Lung (tissue), 12 donors: ENCODE measurements around the gene GLP2R. TPM values are rescaled to one million over a fixed set of nuclear protein-coding genes. Genes with fewer than 3 reads are reported as not detected.

Source experiments
- ATAC-seq: fragments of 200-7000 bp; cut with Tn5 transposase; one replicate; pipeline ENCODE4 v1.9.1; 2020; ENCODE audit warnings: moderate number of reproducible peaks; ENCODE audit not compliant: insufficient read depth, low FRiP score
- DNase-seq, 3 donors: peaks; one replicate each; pipeline ENCODE4 v3.0.0-alpha.2; 2013 to 2017
- H3K27ac ChIP-seq, 2 donors: one replicate each; pipeline ENCODE4 v1.5.1; 2013; ENCODE audit warnings: mild to moderate bottlenecking in 2 of 2, moderate library complexity in 2 of 2, control low read depth in 1 of 2, inconsistent platforms in 1 of 2, low read depth in 1 of 2, low read length in 1 of 2
- H3K27me3 ChIP-seq, 3 donors: one replicate each; pipeline ENCODE4 v1.5.1; 2013; ENCODE audit warnings: low read length in 2 of 3; ENCODE audit not compliant: control insufficient read depth in 3 of 3, insufficient read depth in 3 of 3
- H3K36me3 ChIP-seq, 4 donors: one replicate each; pipeline ENCODE4 v1.5.1; 2013; ENCODE audit warnings: low read length in 4 of 4, mild to moderate bottlenecking in 1 of 4, moderate library complexity in 1 of 4; ENCODE audit not compliant: control insufficient read depth in 4 of 4, insufficient read depth in 4 of 4
- H3K4me1 ChIP-seq, 5 donors: one replicate each; pipeline ENCODE4 v1.5.1; 2013; ENCODE audit warnings: low read length in 5 of 5, mild to moderate bottlenecking in 2 of 5, moderate library complexity in 1 of 5; ENCODE audit not compliant: control insufficient read depth in 5 of 5, insufficient read depth in 5 of 5
- H3K4me3 ChIP-seq: one replicate; pipeline ENCODE4 v1.5.1; 2013; ENCODE audit warnings: mild to moderate bottlenecking, control low read depth, moderate library complexity
- H3K9ac ChIP-seq, 2 donors: one replicate each; pipeline ENCODE4 v1.5.1; 2013; ENCODE audit warnings: low read length in 2 of 2, control low read depth in 1 of 2; ENCODE audit not compliant: insufficient read depth in 1 of 2
- H3K9me3 ChIP-seq, 4 donors: one replicate each; pipeline ENCODE4 v1.5.1; 2013; ENCODE audit warnings: low read length in 3 of 4, mild to moderate bottlenecking in 1 of 4, moderate library complexity in 1 of 4; ENCODE audit not compliant: control insufficient read depth in 4 of 4, insufficient read depth in 3 of 4
- CTCF ChIP-seq: IDR thresholded peaks from 2 replicates; pipeline ENCODE4 v1.5.1; 2012; ENCODE audit warnings: mild to moderate bottlenecking; ENCODE audit errors: control extremely low read depth, extremely low read depth
- WGBS, 2 donors: extraction: QIAGEN DNeasy Blood & Tissue Kit; methylation state at CpG; one replicate each; pipeline ENCODE4 v1.1.7; 2013; 5-methylcytosine and 5-hydroxymethylcytosine counted together
- polyA plus RNA-seq, 2 donors: library from polyadenylated mRNA; stranded (reverse); fragments of 200-250 nt; gene quantifications; one replicate each; pipeline ENCODE4 v1.2.1, GENCODE V29; 2013
- total RNA-seq, 2 donors: library from RNA; depleted of rRNA in 1 of 2; stranded (reverse); fragments of >200 nt in 1 of 2; gene quantifications; one replicate each; pipeline ENCODE4 v1.2.1, GENCODE V29; 2014 to 2021
- donor health status: control.
- donor health status: control.
- donor health status: Bipolar disorder and iron deficiency.
- donor health status: healthy.
- donor health status: DM: yes; HTN: yes; CAD: no.

Gene GLP2R
- total and polyA plus RNA-seq, 4 donors: 0.11 to 1.6 (median 0.54) TPM

- H3K27ac ChIP-seq: no peak overlapping the region
- TF ChIP-seq CTCF: no peak
- peaks cover 0 to 6% (median 0%) of the 10 kb centered on the region in 5 donors for H3K4me1 ChIP-seq
- no peak overlapping the region for H3K9ac ChIP-seq
- no peaks in the 10 kb centered on the region for H3K36me3 ChIP-seq
- peak in 1 of 3 donors; percentile 24 for DNase-seq
- peaks cover 0 to 6% (median 0%) of the 10 kb centered on the region in 4 donors for H3K9me3 ChIP-seq
- H3K4me3 ChIP-seq: no peak overlapping the region
- 58 to 80% methylated on average over 11 of the region's 11 CpGs for whole genome bisulfite sequencing, 2 donors
- ATAC-seq: no peak
- peaks cover 0 to 4% (median 0%) of the 10 kb centered on the region in 3 donors for H3K27me3 ChIP-seq
Observed at GRCh38 chr17:9811537-9811936, 14.2 kb upstream of the GLP2R start.

GRCh38 chr17:9813166-9813565, 12.6 kb upstream of the GLP2R start:
- Histone ChIP-seq H3K9me3 (peaks cover 0 to 7% (median 0%) of the 10 kb centered on the region in 4 donors), H3K27me3 (peaks cover 0 to 5% (median 0%) of the 10 kb centered on the region in 3 donors), H3K27ac (no peak overlapping the region), H3K36me3 (no peaks in the 10 kb centered on the region), H3K4me1 (peaks cover 0 to 6% (median 0%) of the 10 kb centered on the region in 5 donors), H3K9ac (no peak overlapping the region), H3K4me3 (no peak overlapping the region)
- WGBS, 2 donors: 76 to 87% methylated on average over 9 of the region's 9 CpGs
- ATAC-seq (no peak), DNase-seq (no peak)
- no peak for TF ChIP-seq CTCF

- Histone ChIP-seq H3K4me1 (peaks cover 0 to 6% (median 0%) of the 10 kb centered on the region in 5 donors), H3K9me3 (peaks cover 0 to 5% (median 0%) of the 10 kb centered on the region in 4 donors), H3K27me3 (peaks cover 0 to 5% (median 0%) of the 10 kb centered on the region in 3 donors), H3K27ac (no peak overlapping the region), H3K4me3 (no peak overlapping the region), H3K9ac (no peak overlapping the region), H3K36me3 (no peaks in the 10 kb centered on the region)
- TF ChIP-seq CTCF: no peak
- WGBS, 2 donors: 87 to 92% methylated on average over 14 of the region's 14 CpGs
- ATAC-seq (no peak), DNase-seq (no peak)
Observed at GRCh38 chr17:9814337-9814945, 11.3 kb upstream of the GLP2R start.
